Common myeloid progenitor, CD34-positive (primary cell): ENCODE data around the gene PRR27. TPM values are rescaled to one million over a fixed set of nuclear protein-coding genes. Genes with fewer than 3 reads are reported as not detected.

Experiments
- CTCF ChIA-PET: fragments of 350-600 bp; sonication (Branson Sonifier 250); formaldehyde crosslinking; loops from one replicate; lab custom pipeline; 2021; ENCODE audit warnings: antibody characterized with exemption; lab: Charles Lee
- POLR2A ChIA-PET: fragments of 350-600 bp; sonication (Branson Sonifier 250); formaldehyde crosslinking; loops from one replicate; lab custom pipeline; 2021; ENCODE audit warnings: antibody characterized with exemption; lab: Charles Lee
- DNase-seq, 3 donors: peaks; one replicate each; pipeline versions ENCODE4 v3.0.0 to v3.0.0-alpha.2; 2013
- H3K27ac ChIP-seq, 2 experiments: 1 replicate in 1 of 2; 2 replicates in 1 of 2; pipeline ENCODE4 v1.7.0; 2013; ENCODE audit warnings: inconsistent platforms in 2 of 2, low read length in 2 of 2, mild to moderate bottlenecking in 2 of 2, low read depth in 1 of 2, moderate library complexity in 1 of 2; ENCODE audit not compliant: severe bottlenecking in 2 of 2, insufficient read depth in 1 of 2, poor library complexity in 1 of 2
- H3K27me3 ChIP-seq, 5 experiments: replicated peaks in 2 of 5; 1 replicate in 3 of 5; 2 replicates in 2 of 5; pipeline versions ENCODE4 v1.6.1 to v1.7.0; 2013; ENCODE audit warnings: low read length in 4 of 5, mild to moderate bottlenecking in 2 of 5, moderate library complexity in 2 of 5, inconsistent platforms in 1 of 5; ENCODE audit not compliant: insufficient read depth in 5 of 5, control insufficient read depth in 4 of 5
- H3K36me3 ChIP-seq, 4 experiments: 1 replicate in 2 of 4; 2 replicates in 2 of 4; pipeline versions ENCODE4 v1.6.1 to v1.7.0; 2013; ENCODE audit warnings: low read length in 3 of 4, control low read depth in 1 of 4, mild to moderate bottlenecking in 1 of 4; ENCODE audit not compliant: control insufficient read depth in 4 of 4, insufficient read depth in 4 of 4
- H3K4me1 ChIP-seq, 4 experiments: 1 replicate in 3 of 4; 2 replicates in 1 of 4; pipeline versions ENCODE4 v1.6.1 to v1.7.1; 2013; ENCODE audit warnings: low read length in 3 of 4, mild to moderate bottlenecking in 3 of 4, control low read depth in 1 of 4, inconsistent platforms in 1 of 4, moderate library complexity in 1 of 4; ENCODE audit not compliant: control insufficient read depth in 4 of 4, insufficient read depth in 4 of 4; ENCODE audit errors: control extremely low read depth in 1 of 4
- H3K4me3 ChIP-seq, 7 experiments: 1 replicate in 4 of 7; 2 replicates in 3 of 7; pipeline versions ENCODE4 v1.5.1 to v1.7.0; 2013; ENCODE audit warnings: mild to moderate bottlenecking in 7 of 7, low read length in 6 of 7, moderate library complexity in 6 of 7, inconsistent platforms in 2 of 7, low read depth in 2 of 7, control low read depth in 1 of 7; ENCODE audit not compliant: insufficient read depth in 4 of 7, control insufficient read depth in 1 of 7; ENCODE audit errors: extremely low read depth in 1 of 7
- H3K9me3 ChIP-seq, 5 experiments: 1 replicate in 4 of 5; 2 replicates in 1 of 5; pipeline versions ENCODE4 v1.6.1 to v1.7.1; 2013; ENCODE audit warnings: low read length in 4 of 5, mild to moderate bottlenecking in 2 of 5, inconsistent platforms in 1 of 5, low read depth in 1 of 5, moderate library complexity in 1 of 5; ENCODE audit not compliant: control insufficient read depth in 4 of 5, insufficient read depth in 2 of 5; ENCODE audit errors: control extremely low read depth in 1 of 5
- WGBS: methylation state at CpG from one replicate; pipeline ENCODE4 v1.1.5; 2013; ENCODE audit not compliant: insufficient coverage; 5-methylcytosine and 5-hydroxymethylcytosine counted together
- polyA plus RNA-seq: library from polyadenylated mRNA; unstranded; fragments of 120-200 nt; gene quantifications from one replicate; pipeline ENCODE4 v1.2.1, GENCODE V29; 2013

The PRR27 gene
- not detected for polyA plus RNA-seq

- no peak within 1 kb of the TSS for H3K4me3 ChIP-seq
- POLR2A ChIA-PET, result no interaction called here
- H3K27me3 ChIP-seq, result no peaks in the 10 kb centered on the region
- H3K27ac ChIP-seq, result no peak within 1 kb of the TSS
- CTCF ChIA-PET, result no interaction called here
- no peaks in the 10 kb centered on the region for H3K4me1 ChIP-seq
- no peak for DNase-seq
- H3K36me3 ChIP-seq, result no peaks in the 10 kb centered on the region
- no CpG with 5 or more reads among the region's 3 CpGs for WGBS
- no peaks in the 10 kb centered on the region for H3K9me3 ChIP-seq
These were observed at the start of gene PRR27 for GRCh38 chr4:70153937-70154336. TSS of gene PRR27 (plus strand) at chr4:70154237. CDS start at chr4:70154376, 139 bp downstream.

GRCh38 chr4:70110917-70111316 lies 43.1 kb upstream of the PRR27 start:
- Histone ChIP-seq H3K27me3 (no peaks in the 10 kb centered on the region), H3K36me3 (no peaks in the 10 kb centered on the region), H3K4me1 (no peaks in the 10 kb centered on the region), H3K9me3 (no peaks in the 10 kb centered on the region), H3K4me3 (no peak overlapping the region), H3K27ac (no peak overlapping the region)
- POLR2A ChIA-PET, result no interaction called here
- DNase-seq, result no peak
- CTCF ChIA-PET, result no interaction called here

GRCh38 chr4:70113656-70114055 lies 40.4 kb upstream of the PRR27 start:
- H3K4me3 ChIP-seq, result no peak overlapping the region
- no peak overlapping the region for H3K27ac ChIP-seq
- no peak for DNase-seq
- H3K36me3 ChIP-seq, result no peaks in the 10 kb centered on the region
- no CpG with 5 or more reads among the region's 1 CpG for WGBS
- no peaks in the 10 kb centered on the region for H3K27me3 ChIP-seq
- ChIA-PET CTCF (no interaction called here), POLR2A (no interaction called here)
- no peaks in the 10 kb centered on the region for H3K9me3 ChIP-seq
- H3K4me1 ChIP-seq, result no peaks in the 10 kb centered on the region

GRCh38 chr4:70114096-70114495 lies 39.9 kb upstream of the PRR27 start:
- Histone ChIP-seq H3K4me1 (no peaks in the 10 kb centered on the region), H3K27ac (no peak overlapping the region), H3K36me3 (no peaks in the 10 kb centered on the region), H3K27me3 (no peaks in the 10 kb centered on the region), H3K4me3 (no peak overlapping the region), H3K9me3 (no peaks in the 10 kb centered on the region)
- WGBS, result no CpG with 5 or more reads among the region's 2 CpGs
- DNase-seq, result no peak
- ChIA-PET POLR2A (no interaction called here), CTCF (no interaction called here)

GRCh38 chr4:70120323-70120722 lies 33.7 kb upstream of the PRR27 start:
- Histone ChIP-seq H3K4me1 (no peaks in the 10 kb centered on the region), H3K36me3 (no peaks in the 10 kb centered on the region), H3K27me3 (no peaks in the 10 kb centered on the region), H3K9me3 (no peaks in the 10 kb centered on the region), H3K4me3 (no peak overlapping the region), H3K27ac (no peak overlapping the region)
- no peak for DNase-seq
- POLR2A ChIA-PET, result no interaction called here
- WGBS, result 100% methylated on average over 1 of the region's 1 CpG
- CTCF ChIA-PET, result no interaction called here

- Histone ChIP-seq H3K27ac (no peak overlapping the region), H3K9me3 (no peaks in the 10 kb centered on the region), H3K36me3 (no peaks in the 10 kb centered on the region), H3K4me1 (no peaks in the 10 kb centered on the region), H3K27me3 (no peaks in the 10 kb centered on the region), H3K4me3 (no peak overlapping the region)
- DNase-seq, result no peak
- CTCF ChIA-PET, result no interaction called here
- 61% methylated on average over 13 of the region's 15 CpGs for WGBS
- POLR2A ChIA-PET, result no interaction called here
These were observed 20.6 kb upstream of the PRR27 start for GRCh38 chr4:70133473-70133872.

- Histone ChIP-seq H3K36me3 (no peaks in the 10 kb centered on the region), H3K9me3 (no peaks in the 10 kb centered on the region), H3K27me3 (peaks cover 0 to 2% (median 0%) of the 10 kb centered on the region in 5 experiments), H3K4me1 (no peaks in the 10 kb centered on the region), H3K27ac (no peak overlapping the region), H3K4me3 (no peak overlapping the region)
- CTCF ChIA-PET, result no interaction called here
- POLR2A ChIA-PET, result no interaction called here
- no peak for DNase-seq
- 88% methylated on average over 3 of the region's 3 CpGs for WGBS
These were observed 15.3 kb upstream of the PRR27 start for GRCh38 chr4:70138751-70139150.
